ENCODE data around the gene TRIM47.

TRIM47 gene

GRCh38 chr17:75909812-75910274, 31.5 kb upstream of the TRIM47 start:
- TF ChIP-seq EP300 (IDR thresholded peaks at IDR 0.05; ENCODE audit: borderline replicate concordance) (no peak), CEBPB (IDR thresholded peaks at IDR 0.05) (no peak), EGR1 (IDR thresholded peaks at IDR 0.05) (no peak), TCF12 (IDR thresholded peaks at IDR 0.05; ENCODE audit: low read depth) (no peak), ZBTB7A (IDR thresholded peaks at IDR 0.05; ENCODE audit: low read depth) (no peak)
- TF ChIP-seq, protein P1, sequence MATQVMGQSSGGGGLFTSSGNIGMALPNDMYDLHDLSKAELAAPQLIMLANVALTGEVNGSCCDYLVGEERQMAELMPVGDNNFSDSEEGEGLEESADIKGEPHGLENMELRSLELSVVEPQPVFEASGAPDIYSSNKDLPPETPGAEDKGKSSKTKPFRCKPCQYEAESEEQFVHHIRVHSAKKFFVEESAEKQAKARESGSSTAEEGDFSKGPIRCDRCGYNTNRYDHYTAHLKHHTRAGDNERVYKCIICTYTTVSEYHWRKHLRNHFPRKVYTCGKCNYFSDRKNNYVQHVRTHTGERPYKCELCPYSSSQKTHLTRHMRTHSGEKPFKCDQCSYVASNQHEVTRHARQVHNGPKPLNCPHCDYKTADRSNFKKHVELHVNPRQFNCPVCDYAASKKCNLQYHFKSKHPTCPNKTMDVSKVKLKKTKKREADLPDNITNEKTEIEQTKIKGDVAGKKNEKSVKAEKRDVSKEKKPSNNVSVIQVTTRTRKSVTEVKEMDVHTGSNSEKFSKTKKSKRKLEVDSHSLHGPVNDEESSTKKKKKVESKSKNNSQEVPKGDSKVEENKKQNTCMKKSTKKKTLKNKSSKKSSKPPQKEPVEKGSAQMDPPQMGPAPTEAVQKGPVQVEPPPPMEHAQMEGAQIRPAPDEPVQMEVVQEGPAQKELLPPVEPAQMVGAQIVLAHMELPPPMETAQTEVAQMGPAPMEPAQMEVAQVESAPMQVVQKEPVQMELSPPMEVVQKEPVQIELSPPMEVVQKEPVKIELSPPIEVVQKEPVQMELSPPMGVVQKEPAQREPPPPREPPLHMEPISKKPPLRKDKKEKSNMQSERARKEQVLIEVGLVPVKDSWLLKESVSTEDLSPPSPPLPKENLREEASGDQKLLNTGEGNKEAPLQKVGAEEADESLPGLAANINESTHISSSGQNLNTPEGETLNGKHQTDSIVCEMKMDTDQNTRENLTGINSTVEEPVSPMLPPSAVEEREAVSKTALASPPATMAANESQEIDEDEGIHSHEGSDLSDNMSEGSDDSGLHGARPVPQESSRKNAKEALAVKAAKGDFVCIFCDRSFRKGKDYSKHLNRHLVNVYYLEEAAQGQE (IDR thresholded peaks at IDR 0.05; ENCODE audit: low read depth) = no peak

GRCh38 chr17:75909051-75909811, 30.9 kb upstream of the TRIM47 start:
- TF ChIP-seq RAD21 (IDR thresholded peaks at IDR 0.05; ENCODE audit: low read depth) = no peak
- TF ChIP-seq CREB1 (IDR thresholded peaks at IDR 0.05; ENCODE audit: low read depth) = no peak
- TF ChIP-seq YY1 (IDR thresholded peaks at IDR 0.05; ENCODE audit: low read depth) = no peak
- no peak for TF ChIP-seq ZBTB7A (IDR thresholded peaks at IDR 0.05; ENCODE audit: low read depth)
- TF ChIP-seq, protein P2, sequence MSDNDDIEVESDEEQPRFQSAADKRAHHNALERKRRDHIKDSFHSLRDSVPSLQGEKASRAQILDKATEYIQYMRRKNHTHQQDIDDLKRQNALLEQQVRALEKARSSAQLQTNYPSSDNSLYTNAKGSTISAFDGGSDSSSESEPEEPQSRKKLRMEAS (IDR thresholded peaks at IDR 0.05) = no peak
- TF ChIP-seq, protein P1 (IDR thresholded peaks at IDR 0.05; ENCODE audit: low read depth) = no peak
- no peak for TF ChIP-seq TEAD4 (IDR thresholded peaks at IDR 0.05)
- TF ChIP-seq EGR1 (IDR thresholded peaks at IDR 0.05) = no peak
- TF ChIP-seq, protein P3, sequence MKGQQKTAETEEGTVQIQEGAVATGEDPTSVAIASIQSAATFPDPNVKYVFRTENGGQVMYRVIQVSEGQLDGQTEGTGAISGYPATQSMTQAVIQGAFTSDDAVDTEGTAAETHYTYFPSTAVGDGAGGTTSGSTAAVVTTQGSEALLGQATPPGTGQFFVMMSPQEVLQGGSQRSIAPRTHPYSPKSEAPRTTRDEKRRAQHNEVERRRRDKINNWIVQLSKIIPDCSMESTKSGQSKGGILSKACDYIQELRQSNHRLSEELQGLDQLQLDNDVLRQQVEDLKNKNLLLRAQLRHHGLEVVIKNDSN (IDR thresholded peaks at IDR 0.05) = no peak
- TF ChIP-seq EP300 (IDR thresholded peaks at IDR 0.05; ENCODE audit: borderline replicate concordance) = no peak
- TF ChIP-seq NFIC (IDR thresholded peaks at IDR 0.05) = no peak
- TF ChIP-seq TAF1 (IDR thresholded peaks at IDR 0.05; ENCODE audit: low read depth) = no peak
- TF ChIP-seq CEBPB (IDR thresholded peaks at IDR 0.05) = no peak
- no peak for TF ChIP-seq TCF12 (IDR thresholded peaks at IDR 0.05; ENCODE audit: low read depth)
- TF ChIP-seq FOXM1 (IDR thresholded peaks at IDR 0.05; ENCODE audit: borderline replicate concordance, low read depth) = no peak

DNA sequence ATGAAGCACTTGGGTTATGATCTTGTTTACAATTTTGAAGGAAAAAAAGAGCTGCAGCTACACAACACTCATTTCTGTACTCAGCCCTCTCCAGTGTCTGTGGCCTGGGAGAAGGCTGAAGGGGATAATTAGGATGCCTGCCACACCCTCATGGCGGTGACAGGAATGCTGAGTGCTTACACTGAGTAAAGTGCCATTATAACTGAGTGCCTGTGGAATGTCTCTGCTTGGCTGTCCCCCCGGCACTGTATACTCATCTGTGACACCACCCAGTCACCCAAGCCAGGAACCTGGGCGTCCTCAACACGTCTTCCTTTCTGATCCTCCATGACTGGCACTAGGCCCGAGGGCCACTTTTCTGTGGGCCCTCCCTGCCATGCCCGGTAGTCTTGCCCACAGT, 29.8 kb upstream of the TRIM47 start:
- TF ChIP-seq ZBTB7A (IDR thresholded peaks at IDR 0.05; ENCODE audit: low read depth) (no peak), RAD21 (IDR thresholded peaks at IDR 0.05; ENCODE audit: low read depth) (no peak), TEAD4 (IDR thresholded peaks at IDR 0.05) (peak; percentile 55; the same call in 1 of the 2 replicates), YY1 (IDR thresholded peaks at IDR 0.05; ENCODE audit: low read depth) (no peak)
- TF ChIP-seq, protein P1 (IDR thresholded peaks at IDR 0.05; ENCODE audit: low read depth) = no peak

GRCh38 chr17:75906143-75906884, 27.9 kb upstream of the TRIM47 start:
- TF ChIP-seq CREB1 (IDR thresholded peaks at IDR 0.05; ENCODE audit: low read depth) (no peak), TEAD4 (IDR thresholded peaks at IDR 0.05) (no peak), RAD21 (IDR thresholded peaks at IDR 0.05; ENCODE audit: low read depth) (no peak), YY1 (IDR thresholded peaks at IDR 0.05; ENCODE audit: low read depth) (no peak), CEBPB (IDR thresholded peaks at IDR 0.05) (no peak), EGR1 (IDR thresholded peaks at IDR 0.05) (no peak), EP300 (IDR thresholded peaks at IDR 0.05; ENCODE audit: borderline replicate concordance) (no peak), TAF1 (IDR thresholded peaks at IDR 0.05; ENCODE audit: low read depth) (no peak), FOXM1 (IDR thresholded peaks at IDR 0.05; ENCODE audit: borderline replicate concordance, low read depth) (no peak), TCF12 (IDR thresholded peaks at IDR 0.05; ENCODE audit: low read depth) (no peak), NFIC (IDR thresholded peaks at IDR 0.05) (no peak), ZBTB7A (IDR thresholded peaks at IDR 0.05; ENCODE audit: low read depth) (no peak)
- TF ChIP-seq, protein P3 (IDR thresholded peaks at IDR 0.05) = no peak
- TF ChIP-seq, protein P1 (IDR thresholded peaks at IDR 0.05; ENCODE audit: low read depth) = no peak
- TF ChIP-seq, protein P2 (IDR thresholded peaks at IDR 0.05) = no peak

All from Ishikawa (cell line).